PC-9 (cell line): ENCODE measurements around the gene CACNA2D1. TPM values are rescaled to one million over a fixed set of nuclear protein-coding genes. Genes with fewer than 3 reads are reported as not detected.

Experiments used
- BruUV-seq: library from RNA; stranded (reverse); fragments of 400-500 nt; replicated peaks from 2 replicates; lab custom pipeline; 2021; lab: Mats Ljungman, UMichigan
- CTCF ChIA-PET: fragments of 300-600 bp; sonication (Branson Sonifier 250); formaldehyde crosslinking; loops from one replicate; lab custom pipeline; 2022; ENCODE audit warnings: antibody characterized with exemption; lab: Charles Lee
- POLR2A ChIA-PET: fragments of 300-600 bp; sonication (Branson Sonifier 250); formaldehyde crosslinking; loops from one replicate; lab custom pipeline; 2022; ENCODE audit warnings: antibody characterized with exemption; ENCODE audit not compliant: unreplicated experiment; lab: Charles Lee
- DNase-seq, 2 experiments: peaks; one replicate each; pipeline versions ENCODE4 v3.0.0 to v3.0.0-alpha.2; 2015 to 2022; ENCODE audit warnings: mixed read lengths in 1 of 2
- H2AFZ ChIP-seq: fragments of 200-600 bp; sonication (generic); 2 replicates; pipeline ENCODE4 v1.8.1; 2017; ENCODE audit warnings: antibody characterized with exemption
- H3F3A ChIP-seq: fragments of 200-600 bp; sonication (generic); 2 replicates; pipeline ENCODE4 v1.8.1; 2017; ENCODE audit warnings: antibody characterized with exemption, mild to moderate bottlenecking, low read depth; ENCODE audit not compliant: insufficient read depth
- H3K27ac ChIP-seq: fragments of 200-600 bp; sonication (generic); 2 replicates; pipeline ENCODE4 v1.6.1; 2016; ENCODE audit warnings: mixed run types
- H3K27me3 ChIP-seq: fragments of 200-600 bp; sonication (generic); 2 replicates; pipeline ENCODE4 v1.6.1; 2016; ENCODE audit warnings: low read depth, mixed run types; ENCODE audit not compliant: insufficient read depth
- H3K36me3 ChIP-seq: fragments of 200-600 bp; sonication (generic); 2 replicates; pipeline ENCODE4 v1.6.1; 2016; ENCODE audit warnings: low read depth, mixed run types
- H3K4me1 ChIP-seq: fragments of 200-600 bp; sonication (generic); replicated peaks from 2 replicates; pipeline ENCODE4 v1.6.1; 2016; ENCODE audit warnings: mixed run types; ENCODE audit not compliant: insufficient read depth
- H3K4me2 ChIP-seq: fragments of 200-600 bp; sonication (generic); 2 replicates; pipeline ENCODE4 v1.6.1; 2017; ENCODE audit warnings: mixed run types
- H3K4me3 ChIP-seq: fragments of 200-600 bp; sonication (generic); 2 replicates; pipeline ENCODE4 v1.6.1; 2016; ENCODE audit warnings: mixed run types
- H3K79me2 ChIP-seq: fragments of 200-600 bp; sonication (generic); 2 replicates; pipeline ENCODE4 v1.6.1; 2017; ENCODE audit warnings: low read depth, mixed run types
- H3K9me2 ChIP-seq: fragments of 200-600 bp; sonication (generic); 2 replicates; pipeline ENCODE4 v1.8.1; 2017; ENCODE audit warnings: mild to moderate bottlenecking; ENCODE audit not compliant: insufficient read depth
- H3K9me3 ChIP-seq: fragments of 200-600 bp; sonication (generic); 2 replicates; pipeline ENCODE4 v1.8.1; 2016; ENCODE audit warnings: low read depth; ENCODE audit not compliant: insufficient read depth
- H4K20me1 ChIP-seq: fragments of 200-600 bp; sonication (generic); 2 replicates; pipeline ENCODE4 v1.8.1; 2017; ENCODE audit not compliant: insufficient read depth
- EZH2 ChIP-seq: fragments of 200-600 bp; sonication (generic); IDR thresholded peaks from 2 replicates; pipeline ENCODE4 v1.8.0; 2017; ENCODE audit warnings: antibody characterized with exemption, low read depth
- intact Hi-C: fragments of 100-400 bp; cut with micrococcal nuclease; formaldehyde crosslinking; loops from one replicate; pipeline ENCODE4 v1.10.0; 2022; ENCODE audit not compliant: unreplicated experiment
- total RNA-seq: library from RNA; stranded (reverse); gene quantifications from 2 replicates; pipeline ENCODE4 v1.2.3, GENCODE V29; 2021
- TF ChIP-seq, protein P1 (sequence below): fragments of 200-600 bp; sonication (generic); conservative IDR thresholded peaks from 2 replicates; pipeline ENCODE4 v1.6.1; 2017; ENCODE audit warnings: mixed run types, antibody characterized with exemption, mild to moderate bottlenecking, moderate library complexity

CACNA2D1 gene
- total RNA-seq, 1 experiment from 2014 or later: 3.2 TPM

- no peak for DNase-seq
These were observed 11.7 kb upstream of the CACNA2D1 start for GRCh38 chr7:82455295-82455694.

DNA sequence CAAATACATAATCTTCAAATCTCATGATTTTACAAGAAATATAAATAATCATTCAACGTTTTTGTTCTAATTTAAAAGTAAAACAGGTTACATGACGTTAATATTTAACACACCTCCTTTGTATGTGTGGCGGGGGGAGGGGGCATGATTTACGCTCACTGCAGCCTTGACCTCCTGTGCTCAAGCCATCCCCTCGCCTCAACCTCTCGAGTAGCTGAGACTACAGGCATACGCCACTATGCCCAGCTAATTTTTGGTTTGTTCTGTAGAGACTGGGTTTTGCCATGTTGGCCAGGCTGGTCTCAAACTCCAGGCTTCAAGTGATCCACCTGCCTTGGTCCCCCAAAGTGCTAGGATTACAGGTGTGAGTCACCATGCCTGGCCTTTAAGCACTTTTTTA, 7.2 kb upstream of the CACNA2D1 start:
- BruUV-seq: no TSS peak
- intact Hi-C loops: no loop called here
- Histone ChIP-seq H3K9me2 (no peaks in the 10 kb centered on the region), H3K27me3 (no peaks in the 10 kb centered on the region), H2AFZ (no peak overlapping the region), H3K4me3 (no peak overlapping the region), H3K79me2 (no peaks in the 10 kb centered on the region), H3K4me2 (no peak overlapping the region), H3F3A (no peaks in the 10 kb centered on the region; the same call in 1 of the 2 replicates), H3K4me1 (no peaks in the 10 kb centered on the region), H4K20me1 (no peaks in the 10 kb centered on the region), H3K36me3 (no peaks in the 10 kb centered on the region), H3K9me3 (no peaks in the 10 kb centered on the region), H3K27ac (no peak overlapping the region)
- POLR2A ChIA-PET: no interaction called here
- CTCF ChIA-PET: no interaction called here
- DNase-seq: no peak
- TF ChIP-seq, protein P1, sequence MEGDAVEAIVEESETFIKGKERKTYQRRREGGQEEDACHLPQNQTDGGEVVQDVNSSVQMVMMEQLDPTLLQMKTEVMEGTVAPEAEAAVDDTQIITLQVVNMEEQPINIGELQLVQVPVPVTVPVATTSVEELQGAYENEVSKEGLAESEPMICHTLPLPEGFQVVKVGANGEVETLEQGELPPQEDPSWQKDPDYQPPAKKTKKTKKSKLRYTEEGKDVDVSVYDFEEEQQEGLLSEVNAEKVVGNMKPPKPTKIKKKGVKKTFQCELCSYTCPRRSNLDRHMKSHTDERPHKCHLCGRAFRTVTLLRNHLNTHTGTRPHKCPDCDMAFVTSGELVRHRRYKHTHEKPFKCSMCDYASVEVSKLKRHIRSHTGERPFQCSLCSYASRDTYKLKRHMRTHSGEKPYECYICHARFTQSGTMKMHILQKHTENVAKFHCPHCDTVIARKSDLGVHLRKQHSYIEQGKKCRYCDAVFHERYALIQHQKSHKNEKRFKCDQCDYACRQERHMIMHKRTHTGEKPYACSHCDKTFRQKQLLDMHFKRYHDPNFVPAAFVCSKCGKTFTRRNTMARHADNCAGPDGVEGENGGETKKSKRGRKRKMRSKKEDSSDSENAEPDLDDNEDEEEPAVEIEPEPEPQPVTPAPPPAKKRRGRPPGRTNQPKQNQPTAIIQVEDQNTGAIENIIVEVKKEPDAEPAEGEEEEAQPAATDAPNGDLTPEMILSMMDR: no peak
- no peak for TF ChIP-seq EZH2

More at GRCh38 chr7:82455295-82455694, 11.7 kb upstream of the CACNA2D1 start:
- H3K4me1 ChIP-seq: no peaks in the 10 kb centered on the region
- no peak for TF ChIP-seq EZH2
- TF ChIP-seq, protein P1: no peak
- H2AFZ ChIP-seq: no peak overlapping the region
- no peak overlapping the region for H3K4me2 ChIP-seq
- no peaks in the 10 kb centered on the region for H3K9me2 ChIP-seq
- no peaks in the 10 kb centered on the region for H3K79me2 ChIP-seq
- H3K4me3 ChIP-seq: no peak overlapping the region
- H3K27me3 ChIP-seq: no peaks in the 10 kb centered on the region
- no peaks in the 10 kb centered on the region for H4K20me1 ChIP-seq
- CTCF ChIA-PET: no interaction called here
- H3F3A ChIP-seq: no peaks in the 10 kb centered on the region; the same call in 1 of the 2 replicates
- BruUV-seq: no TSS peak
- no peaks in the 10 kb centered on the region for H3K9me3 ChIP-seq
- H3K36me3 ChIP-seq: no peaks in the 10 kb centered on the region
- intact Hi-C loops: no loop called here
- no peak overlapping the region for H3K27ac ChIP-seq
- POLR2A ChIA-PET: no interaction called here

- Histone ChIP-seq H3F3A (no peaks in the 10 kb centered on the region; the same call in 1 of the 2 replicates), H3K27me3 (no peaks in the 10 kb centered on the region), H3K27ac (no peak overlapping the region), H3K4me1 (0 out of 2 replicates have a peak, but pooled peaks cover under 1% of the 10 kb centered on the region), H2AFZ (no peak overlapping the region), H3K36me3 (no peaks in the 10 kb centered on the region), H3K9me2 (no peaks in the 10 kb centered on the region), H3K4me2 (no peak overlapping the region), H3K4me3 (no peak overlapping the region), H3K9me3 (no peaks in the 10 kb centered on the region), H3K79me2 (no peaks in the 10 kb centered on the region), H4K20me1 (no peaks in the 10 kb centered on the region)
- BruUV-seq: no TSS peak
- intact Hi-C loops: loop anchor here (10.0 kb wide), 1 partner anchor 955 kb away; no protein-coding TSS in a partner anchor
- POLR2A ChIA-PET: no interaction called here
- TF ChIP-seq, protein P1: no peak
- no peak for TF ChIP-seq EZH2
- no peak for DNase-seq
- CTCF ChIA-PET: no interaction called here
These were observed 6.3 kb upstream of the CACNA2D1 start for GRCh38 chr7:82449910-82450309.
